Measurements from ENCODE around the gene JADE1. TPM values are rescaled to one million over a fixed set of nuclear protein-coding genes. Genes with fewer than 3 reads are reported as not detected.

Gene JADE1
- total and polyA plus RNA-seq, 2 experiments from 2014 or later, result 7.1 to 12.3 TPM

GRCh38 chr4:128908735-128909134, 99.2 kb downstream of the JADE1 start:
- Histone ChIP-seq H3K36me3 (no peaks in the 10 kb centered on the region), H3K9me3 (ENCODE audit: low read depth) (no peaks in the 10 kb centered on the region), H3K4me1 (ENCODE audit: low read depth) (no peaks in the 10 kb centered on the region), H3K4me3 (no peak overlapping the region), H3K27ac (no peak overlapping the region), H3K27me3 (no peaks in the 10 kb centered on the region)
- no peak for DNase-seq (ENCODE audit: low read depth in 1 of 2, low spot score in 1 of 2)
- TF ChIP-seq CTCF (IDR thresholded peaks at IDR 0.05; ENCODE audit: low read depth, low read length), result no peak

GRCh38 chr4:128913228-128913627, 103.7 kb downstream of the JADE1 start:
- no peak for TF ChIP-seq CTCF (IDR thresholded peaks at IDR 0.05; ENCODE audit: low read depth, low read length)
- H3K27me3 ChIP-seq, result no peaks in the 10 kb centered on the region
- no peaks in the 10 kb centered on the region for H3K4me1 ChIP-seq (ENCODE audit: low read depth)
- no peaks in the 10 kb centered on the region for H3K9me3 ChIP-seq (ENCODE audit: low read depth)
- H3K27ac ChIP-seq, result no peak overlapping the region
- no peak for DNase-seq (ENCODE audit: low read depth in 1 of 2, low spot score in 1 of 2)
- no peaks in the 10 kb centered on the region for H3K36me3 ChIP-seq
- no peak overlapping the region for H3K4me3 ChIP-seq

- no peaks in the 10 kb centered on the region for H3K9me3 ChIP-seq (ENCODE audit: low read depth)
- no peak for TF ChIP-seq CTCF (IDR thresholded peaks at IDR 0.05; ENCODE audit: low read depth, low read length)
Observed at GRCh38 chr4:128915544-128915943, 106.0 kb downstream of the JADE1 start.

GRCh38 chr4:128916832-128917231, 107.3 kb downstream of the JADE1 start:
- Histone ChIP-seq H3K27ac (no peak overlapping the region), H3K4me3 (no peak overlapping the region), H3K4me1 (ENCODE audit: low read depth) (no peaks in the 10 kb centered on the region), H3K27me3 (no peaks in the 10 kb centered on the region), H3K9me3 (ENCODE audit: low read depth) (no peaks in the 10 kb centered on the region), H3K36me3 (no peaks in the 10 kb centered on the region)
- no peak for TF ChIP-seq CTCF (IDR thresholded peaks at IDR 0.05; ENCODE audit: low read depth, low read length)
- no peak for DNase-seq (ENCODE audit: low read depth in 1 of 2, low spot score in 1 of 2)

More at GRCh38 chr4:128915544-128915943, 106.0 kb downstream of the JADE1 start:
- Histone ChIP-seq H3K27me3 (no peaks in the 10 kb centered on the region), H3K4me3 (no peak overlapping the region), H3K36me3 (no peaks in the 10 kb centered on the region), H3K27ac (no peak overlapping the region), H3K4me1 (ENCODE audit: low read depth) (no peaks in the 10 kb centered on the region)
- DNase-seq (ENCODE audit: low read depth in 1 of 2, low spot score in 1 of 2), result no peak

DNA sequence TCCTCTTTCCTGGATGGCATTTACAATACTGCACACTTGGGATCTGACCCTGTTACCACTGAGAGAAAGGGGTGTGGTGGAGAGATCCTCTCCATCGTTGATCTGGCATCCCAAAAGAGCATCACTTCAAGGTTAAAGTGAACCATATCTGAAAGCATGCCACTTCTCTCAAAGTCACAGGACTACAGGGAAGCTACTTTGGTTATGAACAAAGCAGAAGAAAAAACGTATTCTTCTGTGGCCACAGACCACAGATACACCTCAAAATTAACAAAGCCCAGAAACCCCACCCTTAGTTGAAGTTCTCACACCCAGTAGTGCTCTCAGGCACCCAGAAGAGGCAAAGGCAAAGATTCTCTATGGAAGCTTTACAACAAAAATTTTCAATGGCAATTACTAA, 108.3 kb downstream of the JADE1 start:
- Histone ChIP-seq H3K4me1 (ENCODE audit: low read depth) (no peaks in the 10 kb centered on the region), H3K27ac (no peak overlapping the region), H3K9me3 (ENCODE audit: low read depth) (no peaks in the 10 kb centered on the region), H3K27me3 (no peaks in the 10 kb centered on the region), H3K4me3 (no peak overlapping the region), H3K36me3 (no peaks in the 10 kb centered on the region)
- DNase-seq (ENCODE audit: low read depth in 1 of 2, low spot score in 1 of 2), result no peak
- no peak for TF ChIP-seq CTCF (IDR thresholded peaks at IDR 0.05; ENCODE audit: low read depth, low read length)

- no peak for DNase-seq (ENCODE audit: low read depth in 1 of 2, low spot score in 1 of 2)
- H3K9me3 ChIP-seq (ENCODE audit: low read depth), result no peaks in the 10 kb centered on the region
- H3K4me1 ChIP-seq (ENCODE audit: low read depth), result no peaks in the 10 kb centered on the region
- H3K27me3 ChIP-seq, result no peaks in the 10 kb centered on the region
- TF ChIP-seq CTCF (IDR thresholded peaks at IDR 0.05; ENCODE audit: low read depth, low read length), result no peak
- no peaks in the 10 kb centered on the region for H3K36me3 ChIP-seq
- no peak overlapping the region for H3K4me3 ChIP-seq
- no peak overlapping the region for H3K27ac ChIP-seq
Observed at GRCh38 chr4:128921954-128922353, 112.5 kb downstream of the JADE1 start.

Data from cardiac muscle cell (in vitro differentiated cells and primary cell).